ENCODE data around the gene INF2. TPM values are rescaled to one million over a fixed set of nuclear protein-coding genes. Genes with fewer than 3 reads are reported as not detected.

INF2 gene
- total RNA-seq, 4 donors from 2014 or later = 187 to 510 (median 205) TPM

GRCh38 chr14:104657563-104658324 is 31.7 kb upstream of the INF2 start:
- Histone ChIP-seq H3K4me3 (no peak overlapping the region), H3K4me1 (peaks cover 0 to 9% (median 0%) of the 10 kb centered on the region in 4 donors), H3K36me3 (no peaks in the 10 kb centered on the region), H3K27ac (no peak overlapping the region), H3K9me3 (no peaks in the 10 kb centered on the region), H3K27me3 (peaks cover 18% of the 10 kb centered on the region)
- no peak for TF ChIP-seq EP300 (IDR thresholded peaks at IDR 0.05; ENCODE audit: low read depth)
- TF ChIP-seq POLR2A (IDR thresholded peaks at IDR 0.05) = no peak
- TF ChIP-seq CTCF (IDR thresholded peaks at IDR 0.05) = no peak
- no peak for TF ChIP-seq POLR2AphosphoS5 (IDR thresholded peaks at IDR 0.05)
- WGBS, 2 donors (ENCODE audit: low coverage in 1 of 2) = 63 to 68% methylated on average over 6 to 17 of the region's 17 CpGs
- no peak for DNase-seq
- in situ Hi-C loops (cut with MboI; ENCODE audit: low pct_ligation_motif_present in 1 of 4, low pct_unique_long_range_greater_than_20kb in 1 of 4, low sequenced_read_pairs in 3 of 4) = loop anchor here in 1 of 4 donors (10.0 kb wide), 1 partner anchor 47 kb away; no protein-coding TSS in a partner anchor
- intact Hi-C loops (cut with DNase I; ENCODE audit: low total_unique reads) = no loop called here

- H3K4me3 ChIP-seq = no peak overlapping the region
- peaks cover 0 to 9% (median 0%) of the 10 kb centered on the region in 4 donors for H3K4me1 ChIP-seq
- H3K36me3 ChIP-seq = no peaks in the 10 kb centered on the region
- H3K9me3 ChIP-seq = no peaks in the 10 kb centered on the region
- 72% methylated on average over 15 of the region's 15 CpGs; no CpG with 5 or more reads in 1 of the 2 donors for WGBS, 2 donors (ENCODE audit: low coverage in 1 of 2)
- DNase-seq = no peak
- H3K27ac ChIP-seq = no peak overlapping the region
- intact Hi-C loops (cut with DNase I; ENCODE audit: low total_unique reads) (no loop called here), in situ Hi-C loops (cut with MboI; ENCODE audit: low pct_ligation_motif_present in 1 of 4, low pct_unique_long_range_greater_than_20kb in 1 of 4, low sequenced_read_pairs in 3 of 4) (loop anchor here in 1 of 4 donors (10.0 kb wide), 1 partner anchor 46 kb away; no protein-coding TSS in a partner anchor)
- H3K27me3 ChIP-seq = peaks cover 18% of the 10 kb centered on the region
- TF ChIP-seq EP300 (IDR thresholded peaks at IDR 0.05; ENCODE audit: low read depth) (no peak), POLR2AphosphoS5 (IDR thresholded peaks at IDR 0.05) (no peak), CTCF (IDR thresholded peaks at IDR 0.05) (no peak), POLR2A (IDR thresholded peaks at IDR 0.05) (no peak)
These were observed 31.1 kb upstream of the INF2 start for GRCh38 chr14:104658325-104658712.

DNA sequence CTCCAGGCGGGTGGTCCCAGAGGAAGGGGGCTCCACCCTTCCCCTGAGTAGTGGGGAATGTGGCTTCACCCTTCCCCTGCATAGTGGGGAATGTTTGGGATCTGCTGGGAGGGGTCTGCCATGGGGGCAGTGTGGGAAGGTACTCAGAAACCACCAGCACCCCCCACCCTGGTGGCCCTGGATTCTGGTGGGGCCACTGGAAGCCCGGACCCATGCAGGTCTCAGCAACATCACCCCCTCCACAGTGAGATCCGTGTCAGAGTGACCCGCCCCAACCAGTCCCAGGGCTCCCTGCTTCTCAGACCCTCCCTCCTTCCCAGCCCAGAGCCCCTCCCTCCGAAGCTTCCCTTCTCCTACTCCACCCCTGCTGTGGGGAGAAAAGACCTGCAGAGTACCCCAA is 30.3 kb upstream of the INF2 start:
- Histone ChIP-seq H3K9me3 (no peaks in the 10 kb centered on the region), H3K36me3 (no peaks in the 10 kb centered on the region), H3K27ac (no peak overlapping the region), H3K4me1 (peaks cover 0 to 9% (median 0%) of the 10 kb centered on the region in 4 donors), H3K27me3 (peaks cover 18% of the 10 kb centered on the region), H3K4me3 (no peak overlapping the region)
- intact Hi-C loops (cut with DNase I; ENCODE audit: low total_unique reads) (no loop called here), in situ Hi-C loops (cut with MboI; ENCODE audit: low pct_ligation_motif_present in 1 of 4, low pct_unique_long_range_greater_than_20kb in 1 of 4, low sequenced_read_pairs in 3 of 4) (loop anchor here in 1 of 4 donors (10.0 kb wide), 1 partner anchor 46 kb away; no protein-coding TSS in a partner anchor)
- 69% methylated on average over 5 of the region's 5 CpGs; no CpG with 5 or more reads in 1 of the 2 donors for WGBS, 2 donors (ENCODE audit: low coverage in 1 of 2)
- TF ChIP-seq EP300 (IDR thresholded peaks at IDR 0.05; ENCODE audit: low read depth) = no peak
- no peak for TF ChIP-seq POLR2A (IDR thresholded peaks at IDR 0.05)
- TF ChIP-seq POLR2AphosphoS5 (IDR thresholded peaks at IDR 0.05) = no peak
- TF ChIP-seq CTCF (IDR thresholded peaks at IDR 0.05) = no peak
- no peak for DNase-seq

GRCh38 chr14:104659764-104660523 is 29.5 kb upstream of the INF2 start:
- Histone ChIP-seq H3K36me3 (no peaks in the 10 kb centered on the region), H3K4me3 (no peak overlapping the region), H3K27ac (no peak overlapping the region), H3K4me1 (peaks cover 0 to 9% (median 0%) of the 10 kb centered on the region in 4 donors), H3K9me3 (no peaks in the 10 kb centered on the region), H3K27me3 (peaks cover 18% of the 10 kb centered on the region)
- 33 to 100% methylated on average over 1 to 40 of the region's 43 CpGs for WGBS, 2 donors (ENCODE audit: low coverage in 1 of 2)
- in situ Hi-C loops (cut with MboI; ENCODE audit: low pct_ligation_motif_present in 1 of 4, low pct_unique_long_range_greater_than_20kb in 1 of 4, low sequenced_read_pairs in 3 of 4) = loop anchor here in 1 of 4 donors (10.0 kb wide), 1 partner anchor 45 kb away; no protein-coding TSS in a partner anchor
- intact Hi-C loops (cut with DNase I; ENCODE audit: low total_unique reads) = no loop called here
- no peak for TF ChIP-seq POLR2AphosphoS5 (IDR thresholded peaks at IDR 0.05)
- TF ChIP-seq POLR2A (IDR thresholded peaks at IDR 0.05) = no peak
- TF ChIP-seq EP300 (IDR thresholded peaks at IDR 0.05; ENCODE audit: low read depth) = no peak
- no peak for TF ChIP-seq CTCF (IDR thresholded peaks at IDR 0.05)
- DNase-seq = no peak

Measured in transverse colon (tissue), 4 donors.